Fibroblast of lung (primary cell): ENCODE data around the gene SUPT5H. TPM values are rescaled to one million over a fixed set of nuclear protein-coding genes. Genes with fewer than 3 reads are reported as not detected.

Experiments
- DNase-seq, 2 donors: peaks; one replicate each; pipeline versions ENCODE4 v3.0.0 to v3.0.0-alpha.2; 2010; ENCODE audit warnings: low read depth in 2 of 2
- H2AFZ ChIP-seq: 2 replicates; pipeline ENCODE4 v1.5.1; 2012; ENCODE audit warnings: low read length, control low read depth, inconsistent platforms
- H3K27ac ChIP-seq: 2 replicates; pipeline ENCODE4 v1.5.1; 2011; ENCODE audit warnings: low read length, control low read depth; ENCODE audit not compliant: insufficient read depth
- H3K27me3 ChIP-seq: 2 replicates; pipeline ENCODE4 v1.5.1; 2011; ENCODE audit warnings: mild to moderate bottlenecking, low read length; ENCODE audit not compliant: control insufficient read depth, insufficient read depth
- H3K36me3 ChIP-seq: 2 replicates; pipeline ENCODE4 v1.5.1; 2011; ENCODE audit warnings: low read length; ENCODE audit not compliant: control insufficient read depth, insufficient read depth
- H3K4me1 ChIP-seq: 2 replicates; pipeline ENCODE4 v1.5.1; 2011; ENCODE audit warnings: low read length; ENCODE audit not compliant: control insufficient read depth, insufficient read depth; ENCODE audit errors: extremely low read depth
- H3K4me2 ChIP-seq: 2 replicates; pipeline ENCODE4 v1.5.1; 2011; ENCODE audit warnings: low read length, control low read depth; ENCODE audit not compliant: insufficient read depth; ENCODE audit errors: extremely low read depth
- H3K4me3 ChIP-seq, 4 experiments: fragments of 200-600 bp in 1 of 4; sonication (generic) in 1 of 4; replicated peaks in 1 of 4; 2 replicates each; pipeline ENCODE4 v1.5.1; 2011 to 2016; ENCODE audit warnings: low read length in 4 of 4, low read depth in 3 of 4, mild to moderate bottlenecking in 3 of 4, control low read depth in 2 of 4, inconsistent platforms in 1 of 4, mixed read lengths in 1 of 4; ENCODE audit not compliant: insufficient read depth in 1 of 4; ENCODE audit errors: control extremely low read depth in 1 of 4
- H3K79me2 ChIP-seq: 2 replicates; pipeline ENCODE4 v1.5.1; 2012; ENCODE audit warnings: mild to moderate bottlenecking, low read length, inconsistent platforms; ENCODE audit not compliant: control insufficient read depth, insufficient read depth
- H3K9ac ChIP-seq: 2 replicates; pipeline ENCODE4 v1.5.1; 2011; ENCODE audit warnings: mild to moderate bottlenecking, low read length, control low read depth; ENCODE audit not compliant: insufficient read depth
- H3K9me3 ChIP-seq: 2 replicates; pipeline ENCODE4 v1.5.1; 2012; ENCODE audit warnings: low read depth, low read length; ENCODE audit not compliant: control insufficient read depth, insufficient read depth
- H4K20me1 ChIP-seq: 2 replicates; pipeline ENCODE4 v1.5.1; 2011; ENCODE audit warnings: low read length; ENCODE audit not compliant: control insufficient read depth, insufficient read depth; ENCODE audit errors: extremely low read depth
- CTCF ChIP-seq, 2 donors: IDR thresholded peaks in 1 of 2; conservative IDR thresholded peaks in 1 of 2; 1 replicate in 1 of 2; 2 replicates in 1 of 2; pipeline ENCODE4 v1.5.1; 2011 to 2012; ENCODE audit warnings: low read length in 2 of 2, control low read depth in 1 of 2, inconsistent platforms in 1 of 2, low read depth in 1 of 2, mild to moderate bottlenecking in 1 of 2
- EZH2 ChIP-seq: IDR thresholded peaks from 2 replicates; pipeline ENCODE4 v1.5.1; 2012; ENCODE audit warnings: low read length, control low read depth, mild to moderate bottlenecking; ENCODE audit errors: missing control alignments
- polyA plus RNA-seq, 2 donors: library from polyadenylated mRNA; depleted of rRNA in 1 of 2; stranded (reverse) in 1 of 2; unstranded in 1 of 2; fragments of >200 nt; gene quantifications; 2 replicates each; pipeline ENCODE4 v1.2.1, GENCODE V29; 2011 to 2012; ENCODE audit warnings: missing spikeins in 1 of 2
- total RNA-seq: library from RNA; depleted of rRNA; stranded (reverse); fragments of >200 nt; gene quantifications from 2 replicates; pipeline ENCODE4 v1.2.1, GENCODE V29; 2014

The SUPT5H gene
- total and polyA plus RNA-seq, 2 donors (not counting 1 experiment from before 2014, with no cell fraction given) = 50.2 to 77.8 TPM

DNA sequence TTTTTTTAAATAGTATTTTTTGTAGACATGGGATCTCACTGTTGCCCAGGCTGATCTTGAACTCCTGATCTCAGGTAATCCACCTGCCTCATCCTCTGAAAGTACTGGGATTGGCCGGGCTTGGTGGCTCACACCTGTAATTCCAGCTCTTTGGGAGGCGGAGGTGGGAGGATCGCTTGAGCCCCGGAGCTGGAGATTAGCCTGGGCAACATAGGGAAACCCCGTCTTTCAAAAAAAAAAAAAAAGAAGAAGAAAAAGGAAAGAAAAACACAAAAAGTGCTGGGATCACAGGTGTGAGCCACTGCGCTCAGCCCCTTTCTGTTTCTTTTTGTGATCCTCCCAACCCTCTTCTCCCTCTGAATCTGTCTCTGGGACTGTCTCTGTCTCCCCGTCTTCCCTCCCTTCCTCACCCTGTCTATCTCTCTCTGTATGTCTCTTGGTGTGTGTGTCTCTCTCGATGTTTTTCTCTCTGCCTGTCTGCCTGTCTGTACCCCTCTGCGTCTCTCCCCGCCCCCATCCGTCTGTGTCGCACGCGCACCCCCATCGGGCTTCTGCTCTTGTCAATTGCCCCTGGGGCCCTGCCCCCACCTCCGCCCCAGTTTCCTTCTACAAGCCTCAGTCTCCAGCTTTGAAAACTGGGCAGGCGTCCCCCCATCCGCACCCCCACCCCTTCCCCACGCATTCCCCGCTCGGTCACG lies 39.3 kb upstream of the SUPT5H start:
- Histone ChIP-seq H3K36me3 (peaks cover 12% of the 10 kb centered on the region), H3K79me2 (peaks cover 38% of the 10 kb centered on the region), H3K27ac (peak overlapping the region; percentile 95), H3K4me2 (peak overlapping the region; percentile 97), H3K9me3 (no peaks in the 10 kb centered on the region), H3K4me1 (peaks cover 31% of the 10 kb centered on the region), H3K4me3 (peak overlapping the region; percentile 41 to 98 (median 54)), H3K27me3 (no peaks in the 10 kb centered on the region), H3K9ac (peak overlapping the region; percentile 80), H2AFZ (no peak overlapping the region), H4K20me1 (peaks cover 6% of the 10 kb centered on the region)
- no peak for DNase-seq
- TF ChIP-seq CTCF (conservative IDR thresholded peaks at IDR 0.05 in 1 of 2, IDR thresholded peaks at IDR 0.05 in 1 of 2; ENCODE audit: low read depth in 1 of 2, low read length in 2 of 2) (no peak), EZH2 (no peak)

- TF ChIP-seq CTCF (conservative IDR thresholded peaks at IDR 0.05 in 1 of 2, IDR thresholded peaks at IDR 0.05 in 1 of 2; ENCODE audit: low read depth in 1 of 2, low read length in 2 of 2) (no peak), EZH2 (no peak)
- Histone ChIP-seq H3K4me1 (peaks cover 24% of the 10 kb centered on the region), H2AFZ (no peak within 1 kb of the TSS), H3K9ac (peak within 1 kb of the TSS; percentile 98), H3K36me3 (peaks cover 12% of the 10 kb centered on the region), H3K4me2 (peak within 1 kb of the TSS; percentile 97), H4K20me1 (peaks cover 6% of the 10 kb centered on the region), H3K27me3 (no peaks in the 10 kb centered on the region), H3K4me3 (peak within 1 kb of the TSS; percentile 79 to 98 (median 96)), H3K27ac (peak within 1 kb of the TSS; percentile 97), H3K9me3 (no peaks in the 10 kb centered on the region), H3K79me2 (peaks cover 38% of the 10 kb centered on the region)
- peak; percentile 67 to 93 for DNase-seq
Observed at GRCh38 chr19:39406656-39407409, 38.5 kb upstream of the SUPT5H start, which contains the start of gene ZFP36. TSS of gene ZFP36 (plus strand) at chr19:39406847. CDS start at chr19:39406905, 58 bp downstream.

- Histone ChIP-seq H3K4me1 (peaks cover 19% of the 10 kb centered on the region), H3K9me3 (no peaks in the 10 kb centered on the region), H3K27me3 (no peaks in the 10 kb centered on the region), H3K4me2 (peak overlapping the region; percentile 19), H3K4me3 (peak overlapping the region; percentile 79 to 98 (median 96)), H4K20me1 (peaks cover 6% of the 10 kb centered on the region), H3K36me3 (peaks cover 12% of the 10 kb centered on the region), H2AFZ (no peak overlapping the region), H3K79me2 (peaks cover 38% of the 10 kb centered on the region), H3K9ac (peak overlapping the region; percentile 98), H3K27ac (peak overlapping the region; percentile 97)
- no peak for DNase-seq
- TF ChIP-seq EZH2 (no peak), CTCF (conservative IDR thresholded peaks at IDR 0.05 in 1 of 2, IDR thresholded peaks at IDR 0.05 in 1 of 2; ENCODE audit: low read depth in 1 of 2, low read length in 2 of 2) (no peak)
Observed at GRCh38 chr19:39407410-39407659, 38.0 kb upstream of the SUPT5H start.
